ENCODE data around the gene METTL13.
A peak's percentile ranks its signal among the peaks of the same experiment; 100 is the strongest.
"Not testable (repeated sequence)": the region's sequence is repeated elsewhere in the genome, so short reads cannot be mapped to it uniquely, and the experiment has no call there.

Gene METTL13

GRCh38 chr1:171772312-171772711 lies 9.1 kb upstream of the METTL13 start:
- no peak for DNase-seq

DNA sequence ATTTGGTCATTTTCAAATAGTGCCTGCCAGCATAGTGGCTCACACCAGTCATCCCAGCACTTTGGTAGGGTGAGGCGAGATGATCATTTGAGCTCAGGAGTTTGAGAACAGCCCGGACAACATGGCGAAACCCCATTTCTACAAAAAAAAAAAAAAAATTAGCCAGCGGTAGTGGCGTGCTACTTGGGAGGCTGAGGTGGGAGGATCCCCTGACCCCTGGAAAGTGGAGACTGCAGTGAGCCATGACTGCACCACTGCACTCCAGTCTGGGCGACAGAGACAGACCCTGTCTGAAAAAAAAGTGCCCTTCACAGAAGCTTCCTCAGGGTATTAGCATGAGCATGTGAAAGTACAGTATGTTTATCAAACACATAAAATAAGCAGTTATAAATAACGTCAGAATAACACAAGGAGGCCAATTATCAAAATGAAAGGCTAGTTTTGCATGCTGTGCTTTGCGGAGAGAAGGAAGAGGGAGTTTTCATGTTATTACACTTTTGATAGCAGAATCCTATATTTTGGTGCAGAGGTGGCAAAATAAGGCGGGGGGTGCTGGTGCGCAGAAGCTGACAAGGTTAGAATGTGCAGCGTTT lies 781 bp upstream of the METTL13 start:
- no peak for DNase-seq

GRCh38 chr1:171783816-171784530 lies 2.5 kb downstream of the METTL13 start:
- DNase-seq = no peak

- no peak for DNase-seq
Observed at GRCh38 chr1:171784784-171785183, 3.3 kb downstream of the METTL13 start.

GRCh38 chr1:171785766-171786165 lies 4.3 kb downstream of the METTL13 start:
- DNase-seq = no peak

DNA sequence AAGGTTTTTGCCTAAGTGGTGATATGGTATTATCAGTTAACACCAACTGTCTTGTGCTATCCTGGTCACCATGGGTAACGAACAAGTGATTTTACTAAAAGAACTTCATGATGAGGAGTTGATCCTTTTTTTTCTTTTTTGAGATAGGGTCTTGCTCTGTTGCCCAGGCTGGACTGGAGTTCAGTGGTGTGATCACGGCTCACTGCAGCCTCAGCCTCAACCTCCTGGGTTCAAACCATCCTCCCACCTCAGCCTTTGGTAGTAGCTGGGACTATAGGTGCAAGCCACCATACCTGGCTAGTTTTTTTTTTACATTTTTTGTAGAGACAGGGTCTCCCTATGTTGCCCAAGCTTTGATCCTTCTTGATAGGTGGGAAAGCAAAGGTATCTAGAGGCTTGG lies 5.1 kb downstream of the METTL13 start:
- DNase-seq = no peak

DNA sequence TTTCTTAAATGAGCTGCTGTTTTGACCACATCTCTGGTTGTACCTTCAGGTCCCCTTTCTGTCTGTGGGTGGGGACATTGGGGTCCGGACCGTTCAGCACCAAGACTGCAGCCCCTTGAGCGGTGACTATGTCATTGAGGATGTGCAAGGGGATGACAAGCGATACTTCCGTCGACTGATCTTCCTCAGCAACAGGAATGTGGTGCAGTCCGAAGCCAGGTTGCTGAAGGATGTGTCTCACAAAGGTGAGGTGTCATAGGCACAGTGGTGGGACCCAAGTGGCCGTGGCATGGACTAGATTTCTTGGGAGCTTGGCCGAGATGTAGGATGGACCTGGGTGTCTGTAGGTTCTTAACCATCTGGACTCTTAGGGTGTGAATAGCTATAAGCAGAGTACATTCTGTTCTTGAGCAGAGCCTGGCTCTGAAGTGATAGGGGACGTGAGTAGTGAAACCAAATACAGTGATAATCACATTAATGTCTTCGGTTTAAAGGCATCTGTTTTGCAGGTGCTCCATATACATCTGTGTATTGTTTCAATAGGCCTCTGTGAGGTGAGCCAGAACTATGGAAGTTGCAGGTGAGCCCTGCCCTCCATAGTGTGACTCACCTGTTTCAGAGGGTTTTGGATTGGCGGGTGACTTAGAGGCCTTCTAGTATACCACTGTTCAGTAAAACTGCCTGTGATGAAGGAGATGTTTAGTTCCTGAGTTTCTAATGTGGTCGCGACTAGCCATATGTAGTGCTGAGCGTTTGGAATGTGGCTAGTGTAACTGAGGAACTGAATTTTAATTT lies 6.4 kb downstream of the METTL13 start:
- DNase-seq = no peak

GRCh38 chr1:171788696-171789095 lies 7.2 kb downstream of the METTL13 start:
- no peak for DNase-seq

DNA sequence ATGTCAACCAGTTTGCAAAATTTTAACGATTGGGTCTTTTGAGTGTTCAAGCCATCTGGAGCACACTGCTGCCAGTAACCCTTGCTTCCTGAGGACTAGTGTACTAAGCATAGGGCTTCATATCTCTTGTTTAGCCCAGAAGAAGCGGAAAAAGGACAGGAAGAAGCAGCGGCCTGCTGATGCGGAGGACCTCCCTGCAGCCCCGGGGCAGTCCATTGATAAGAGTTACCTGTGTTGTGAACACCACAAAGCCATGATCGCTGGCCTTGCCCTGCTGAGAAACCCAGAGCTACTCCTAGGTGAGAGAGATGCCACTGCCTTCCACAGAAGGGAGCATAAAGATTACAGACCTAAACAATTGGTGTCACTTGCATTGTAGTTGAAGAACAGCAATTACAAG lies 8.9 kb downstream of the METTL13 start:
- DNase-seq = no peak

- DNase-seq = no peak
Observed at GRCh38 chr1:171792656-171793369, 11.4 kb downstream of the METTL13 start.

DNA sequence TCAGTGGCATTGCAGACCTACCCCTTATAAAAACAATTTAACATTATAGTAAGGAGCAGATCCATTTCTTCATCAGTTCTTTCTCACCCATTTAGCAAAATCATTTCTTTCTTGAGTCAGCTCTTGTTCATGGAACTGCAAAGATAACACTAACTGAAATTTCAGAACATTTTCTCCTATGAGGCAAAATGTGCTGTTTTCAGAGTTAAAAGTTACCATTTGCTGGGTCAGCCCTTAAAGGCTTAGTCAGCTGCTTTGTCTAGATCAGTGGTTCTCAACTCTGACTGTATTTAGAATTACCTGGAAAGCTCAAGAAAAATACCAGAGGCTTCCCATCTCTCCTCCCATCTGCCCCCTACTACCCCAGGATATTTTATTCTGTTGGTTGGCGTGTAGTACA lies 12.2 kb downstream of the METTL13 start:
- DNase-seq = no peak

DNA sequence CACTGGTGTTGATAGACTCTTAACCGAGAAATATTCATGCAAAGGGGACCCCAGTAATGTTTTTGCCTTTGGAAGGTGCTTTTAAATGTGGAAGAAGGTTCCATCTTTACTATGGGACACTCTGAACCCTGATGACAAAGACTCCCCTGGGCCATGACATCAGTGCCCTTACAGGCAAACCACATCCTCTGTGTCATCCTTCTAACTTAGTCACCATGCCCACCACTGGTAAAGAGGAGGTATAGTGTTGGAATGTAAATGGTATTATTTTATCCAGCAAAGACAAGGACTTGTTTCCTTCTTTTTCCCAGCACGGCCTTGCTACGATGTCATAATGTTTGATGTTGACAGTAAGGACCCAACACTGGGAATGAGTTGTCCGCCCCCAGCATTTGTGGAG lies 12.6 kb downstream of the METTL13 start:
- DNase-seq = peak; percentile 26 to 30

DNA sequence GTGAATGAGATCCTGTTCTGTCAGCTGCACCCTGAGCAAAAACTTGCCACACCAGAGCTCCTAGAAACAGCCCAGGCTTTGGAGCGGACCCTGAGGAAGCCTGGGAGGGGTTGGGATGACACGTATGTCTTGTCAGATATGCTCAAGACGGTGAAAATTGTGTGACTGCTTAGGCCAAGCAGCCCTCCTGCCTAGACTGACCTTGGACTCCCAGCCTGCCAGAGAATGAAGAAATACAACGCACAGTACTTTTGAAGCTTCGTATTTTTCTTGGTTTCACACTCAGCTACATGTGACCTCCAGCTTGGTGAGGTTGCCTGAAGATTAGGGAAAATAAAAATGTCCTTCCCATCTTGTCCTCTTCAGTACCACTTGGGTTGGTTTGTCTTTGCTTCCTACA lies 15.1 kb downstream of the METTL13 start:
- no peak for DNase-seq

GRCh38 chr1:171798311-171798710 lies 16.9 kb downstream of the METTL13 start:
- no peak for DNase-seq

DNA sequence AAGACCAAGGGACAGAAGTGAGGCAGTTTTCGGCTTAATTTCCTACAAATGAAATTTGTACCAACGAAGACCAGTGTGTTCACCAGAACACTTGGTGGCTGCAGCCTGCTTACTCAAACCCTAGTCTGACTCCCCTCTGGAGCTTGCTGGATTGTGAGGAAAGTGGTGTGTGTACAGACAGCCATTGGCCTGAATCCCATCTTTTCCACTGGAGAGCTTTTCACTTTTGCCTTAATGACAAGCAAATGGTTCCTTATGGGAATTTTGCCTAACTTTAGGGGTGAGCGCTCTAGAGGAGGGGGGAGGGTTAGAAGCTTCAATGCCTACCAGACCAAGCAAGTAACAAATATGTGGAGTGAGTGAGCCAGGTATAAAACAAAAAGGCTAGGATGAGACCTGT lies 17.3 kb downstream of the METTL13 start:
- no peak for DNase-seq

- DNase-seq = no peak
Observed at GRCh38 chr1:171799166-171799565, 17.7 kb downstream of the METTL13 start.

- not testable (repeated sequence) for DNase-seq
Observed at GRCh38 chr1:171799698-171800097, 18.2 kb downstream of the METTL13 start.

DNA sequence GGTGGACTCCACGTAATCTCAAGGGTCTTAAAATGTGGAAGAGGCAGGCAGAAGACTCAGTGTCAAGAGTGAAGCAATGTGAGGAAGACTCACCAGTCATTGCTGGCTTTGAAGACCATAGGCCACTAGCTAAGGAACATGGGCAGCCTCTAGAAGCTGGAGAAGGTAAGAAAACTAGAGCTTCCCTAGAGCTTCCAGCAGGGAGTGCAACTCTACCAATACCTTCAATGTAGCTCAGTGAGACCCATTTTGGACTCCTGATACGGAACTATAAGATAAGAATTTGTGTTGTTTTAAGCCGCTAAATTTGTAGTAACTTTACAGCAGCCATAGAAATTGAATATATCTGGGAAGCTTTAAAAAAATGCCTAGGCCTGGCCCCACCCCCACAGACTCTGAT lies 18.9 kb downstream of the METTL13 start:
- no peak for DNase-seq

- DNase-seq = no peak
Observed at GRCh38 chr1:171800851-171801250, 19.4 kb downstream of the METTL13 start.

DNA sequence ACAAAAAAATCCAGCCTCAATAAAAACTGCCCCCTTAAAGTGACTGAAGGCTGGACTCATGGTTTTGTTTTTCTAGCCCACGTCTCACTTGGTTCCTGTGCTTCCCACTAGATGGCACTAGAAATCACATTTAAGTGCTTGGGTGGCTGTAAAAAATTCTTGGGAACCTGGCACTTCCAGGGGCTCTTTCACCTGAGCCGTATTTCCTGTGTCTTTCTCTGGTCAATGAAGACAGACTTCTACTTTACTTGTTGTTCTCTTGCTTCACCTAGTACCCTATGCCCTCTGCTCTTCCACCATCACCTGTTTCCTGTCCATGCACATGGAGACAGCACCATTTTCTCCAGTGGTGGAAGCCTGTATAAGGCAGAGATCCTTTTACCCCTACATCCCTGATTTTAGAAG lies 20.0 kb downstream of the METTL13 start:
- DNase-seq = no peak

DNA sequence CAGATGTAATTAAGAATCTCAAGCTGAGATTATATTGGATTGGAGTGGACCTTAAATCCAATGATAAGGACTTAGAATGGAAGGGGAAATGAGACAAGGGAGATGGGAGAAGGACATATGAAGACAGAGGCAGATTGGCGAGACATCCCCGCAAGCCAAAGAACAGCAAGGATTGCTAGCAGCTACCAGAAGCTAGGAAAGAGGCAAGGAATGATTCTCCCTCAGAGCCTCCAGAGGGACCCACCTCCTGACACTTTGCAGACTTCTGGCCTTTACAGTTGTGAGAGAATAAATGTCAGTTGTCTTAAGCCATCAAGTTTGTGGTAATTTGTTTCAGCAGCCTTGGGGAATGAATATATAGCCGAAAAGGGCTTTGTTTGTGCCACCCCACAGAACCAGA lies 20.7 kb downstream of the METTL13 start:
- DNase-seq = no peak

DNA sequence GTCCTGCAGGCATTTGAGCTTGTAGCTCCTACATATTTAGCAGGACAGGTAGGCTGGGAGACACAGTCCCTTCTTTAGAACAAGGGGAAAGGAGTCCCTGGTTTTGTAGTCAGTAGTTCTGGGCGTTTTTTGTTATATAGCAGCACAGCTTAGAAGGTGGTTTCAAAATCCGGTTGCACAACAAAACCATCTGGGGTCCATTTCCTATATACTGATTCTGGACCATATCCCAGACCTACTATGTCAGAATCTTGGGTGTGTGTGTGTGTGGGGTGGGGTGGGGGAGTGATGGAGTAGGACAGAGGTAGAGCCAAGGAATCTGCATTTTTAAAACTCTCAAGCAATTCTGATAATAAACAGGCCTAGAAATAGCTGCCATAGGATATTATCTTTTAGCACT lies 21.6 kb downstream of the METTL13 start:
- no peak for DNase-seq

GRCh38 chr1:171803461-171804022 lies 22.1 kb downstream of the METTL13 start:
- no peak for DNase-seq

All from activated CD4-positive, alpha-beta T cell treated with anti-CD3 and anti-CD28 coated beads, Interleukin-2, amount 50 U/mL, for 4 hours (primary cell).